H1 (cell line): ENCODE data around the gene LINC01488. TPM values are rescaled to one million over a fixed set of nuclear protein-coding genes. Genes with fewer than 3 reads are reported as not detected.

Source experiments
- CREB1 ChIP-seq: IDR thresholded peaks from 2 replicates; pipeline ENCODE4 v1.6.1; 2012; ENCODE audit warnings: inconsistent platforms
- FOSL1 ChIP-seq: IDR thresholded peaks from 2 replicates; pipeline ENCODE4 v1.6.1; 2011; ENCODE audit warnings: mild to moderate bottlenecking, low read depth, low read length, moderate library complexity; ENCODE audit not compliant: insufficient read depth
- KDM1A ChIP-seq: fragments of 200-600, 300-600 bp; sonication (generic); IDR thresholded peaks from 2 replicates; pipeline ENCODE4 v1.7.1; 2016; ENCODE audit warnings: mild to moderate bottlenecking, low read length, borderline replicate concordance
- POU5F1 ChIP-seq: IDR thresholded peaks from 2 replicates; pipeline ENCODE4 v1.6.1; 2011; ENCODE audit warnings: low read depth, mild to moderate bottlenecking, low read length, moderate library complexity
- RBBP5 ChIP-seq: IDR thresholded peaks from 2 replicates; pipeline ENCODE4 v1.7.1; 2012; ENCODE audit warnings: low read depth, mild to moderate bottlenecking, inconsistent platforms, low read length, moderate library complexity, borderline replicate concordance
- polyA plus RNA-seq, 7 experiments: library from polyadenylated mRNA; depleted of rRNA in 3 of 7; stranded (reverse) in 5 of 7; unstranded in 2 of 7; fragments of >200 nt in 5 of 7; fragments of 200-250 nt in 2 of 7; gene quantifications; 1 replicate in 5 of 7; 2 replicates in 1 of 7; 4 replicates in 1 of 7; pipeline versions ENCODE4 v1.2.1 to v1.2.3, GENCODE V29; 2011 to 2013; ENCODE audit warnings: missing spikeins in 2 of 7, mixed read lengths in 2 of 7
- total RNA-seq: library from RNA; stranded (reverse); fragmentation: NEBNext Ultra II Directional; extraction: Animal tissue kit (Norgen Biotek cat#: 25700); gene quantifications from 2 replicates; pipeline ENCODE4 v1.2.1, GENCODE V29; 2021

LINC01488 gene
- total and polyA plus RNA-seq, 2 of the 8 experiments (the other 6 are each of a cell fraction or from before 2014, with no cell fraction given): not detected

GRCh38 chr11:69525516-69526452 lies 44.3 kb downstream of the LINC01488 start (continued):
- no peak for TF ChIP-seq POU5F1
- TF ChIP-seq CREB1: no peak
- no peak for TF ChIP-seq KDM1A
- TF ChIP-seq RBBP5: no peak
- no peak for TF ChIP-seq FOSL1
- TF ChIP-seq, all 59 proteins: peak for 0
